KMS-11 (cell line): ENCODE measurements around the gene IL1RAPL1.

Source experiments
- H2AFZ ChIP-seq: fragments of 200-600 bp; sonication (generic); 2 replicates; pipeline ENCODE4 v1.6.1; 2016; ENCODE audit warnings: antibody characterized with exemption, mixed run types, low read depth
- H3K27ac ChIP-seq: fragments of 200-600 bp; sonication (generic); 2 replicates; pipeline ENCODE4 v1.6.1; 2016; ENCODE audit warnings: mild to moderate bottlenecking, mixed run types
- H3K27me3 ChIP-seq: fragments of 200-600 bp; sonication (generic); 2 replicates; pipeline ENCODE4 v1.6.1; 2017; ENCODE audit warnings: mild to moderate bottlenecking, low read depth, mixed run types, moderate library complexity; ENCODE audit not compliant: insufficient read depth
- H3K36me3 ChIP-seq: fragments of 200-600 bp; sonication (generic); 2 replicates; pipeline ENCODE4 v1.6.1; 2017; ENCODE audit warnings: mild to moderate bottlenecking, mixed run types; ENCODE audit not compliant: insufficient read depth
- H3K4me1 ChIP-seq: fragments of 200-600 bp; sonication (generic); 2 replicates; pipeline ENCODE4 v1.6.1; 2016; ENCODE audit warnings: mild to moderate bottlenecking, low read depth, mixed run types; ENCODE audit not compliant: poor library complexity, severe bottlenecking
- H3K4me2 ChIP-seq: fragments of 200-600 bp; sonication (generic); 2 replicates; pipeline ENCODE4 v1.7.0; 2016; ENCODE audit warnings: mild to moderate bottlenecking, mixed run types
- H3K4me3 ChIP-seq: fragments of 200-600 bp; sonication (generic); IDR thresholded peaks from 2 replicates; pipeline ENCODE4 v1.6.1; 2017; ENCODE audit warnings: low read depth, low read length, mixed read lengths; ENCODE audit not compliant: insufficient read depth
- H3K79me2 ChIP-seq: fragments of 200-600 bp; sonication (generic); 2 replicates; pipeline ENCODE4 v1.6.1; 2016; ENCODE audit warnings: low read depth, mixed run types; ENCODE audit not compliant: insufficient read depth
- H3K9ac ChIP-seq: fragments of 200-600 bp; sonication (generic); 2 replicates; pipeline ENCODE4 v1.6.1; 2016; ENCODE audit warnings: mild to moderate bottlenecking, mixed run types
- H4K20me1 ChIP-seq: fragments of 200-600 bp; sonication (generic); 2 replicates; pipeline ENCODE4 v1.6.1; 2016; ENCODE audit warnings: mild to moderate bottlenecking, mixed run types; ENCODE audit not compliant: insufficient read depth
- TF ChIP-seq, protein P1 (sequence below): fragments of 200-600 bp; sonication (generic); conservative IDR thresholded peaks from 2 replicates; pipeline ENCODE4 v1.6.1; 2017; ENCODE audit warnings: low read depth, mild to moderate bottlenecking, antibody characterized with exemption, low read length, moderate library complexity, mixed read lengths

Gene IL1RAPL1

DNA sequence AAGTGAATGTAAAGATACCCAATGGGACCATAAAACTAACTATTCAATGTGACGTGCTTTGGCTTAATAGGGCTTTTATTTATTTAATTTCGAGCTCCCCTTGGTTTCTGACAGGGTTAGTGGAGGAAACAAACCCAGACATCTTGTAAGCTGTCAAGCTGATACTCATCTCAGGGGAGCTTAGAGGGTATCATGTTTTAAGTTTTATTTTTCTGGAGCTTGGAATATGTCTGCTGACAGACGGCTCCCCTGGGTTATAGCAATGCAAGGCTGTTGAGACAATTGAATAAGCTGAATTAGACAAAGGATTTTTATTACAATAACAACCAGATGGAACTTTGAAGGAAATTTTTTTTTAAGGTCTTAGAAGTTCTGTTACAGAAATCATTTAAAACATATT lies 456.5 kb downstream of the IL1RAPL1 start:
- H3K9ac ChIP-seq = no peak overlapping the region

GRCh38 chrX:29044423-29045184 lies 457.4 kb downstream of the IL1RAPL1 start:
- Histone ChIP-seq H3K27me3 (no peaks in the 10 kb centered on the region), H3K27ac (no peak overlapping the region), H2AFZ (no peak overlapping the region), H3K36me3 (no peaks in the 10 kb centered on the region), H3K4me3 (no peak overlapping the region), H3K4me1 (no peaks in the 10 kb centered on the region), H3K79me2 (no peaks in the 10 kb centered on the region), H3K4me2 (no peak overlapping the region), H4K20me1 (no peaks in the 10 kb centered on the region), H3K9ac (no peak overlapping the region)
- TF ChIP-seq, protein P1, sequence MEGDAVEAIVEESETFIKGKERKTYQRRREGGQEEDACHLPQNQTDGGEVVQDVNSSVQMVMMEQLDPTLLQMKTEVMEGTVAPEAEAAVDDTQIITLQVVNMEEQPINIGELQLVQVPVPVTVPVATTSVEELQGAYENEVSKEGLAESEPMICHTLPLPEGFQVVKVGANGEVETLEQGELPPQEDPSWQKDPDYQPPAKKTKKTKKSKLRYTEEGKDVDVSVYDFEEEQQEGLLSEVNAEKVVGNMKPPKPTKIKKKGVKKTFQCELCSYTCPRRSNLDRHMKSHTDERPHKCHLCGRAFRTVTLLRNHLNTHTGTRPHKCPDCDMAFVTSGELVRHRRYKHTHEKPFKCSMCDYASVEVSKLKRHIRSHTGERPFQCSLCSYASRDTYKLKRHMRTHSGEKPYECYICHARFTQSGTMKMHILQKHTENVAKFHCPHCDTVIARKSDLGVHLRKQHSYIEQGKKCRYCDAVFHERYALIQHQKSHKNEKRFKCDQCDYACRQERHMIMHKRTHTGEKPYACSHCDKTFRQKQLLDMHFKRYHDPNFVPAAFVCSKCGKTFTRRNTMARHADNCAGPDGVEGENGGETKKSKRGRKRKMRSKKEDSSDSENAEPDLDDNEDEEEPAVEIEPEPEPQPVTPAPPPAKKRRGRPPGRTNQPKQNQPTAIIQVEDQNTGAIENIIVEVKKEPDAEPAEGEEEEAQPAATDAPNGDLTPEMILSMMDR = no peak

More for the DNA sequence above, 456.5 kb downstream of the IL1RAPL1 start:
- Histone ChIP-seq H3K27ac (no peak overlapping the region), H2AFZ (no peak overlapping the region), H3K4me2 (no peak overlapping the region), H4K20me1 (no peaks in the 10 kb centered on the region), H3K36me3 (no peaks in the 10 kb centered on the region), H3K27me3 (no peaks in the 10 kb centered on the region), H3K4me1 (no peaks in the 10 kb centered on the region), H3K79me2 (no peaks in the 10 kb centered on the region), H3K4me3 (no peak overlapping the region)
- TF ChIP-seq, protein P1 = no peak

DNA sequence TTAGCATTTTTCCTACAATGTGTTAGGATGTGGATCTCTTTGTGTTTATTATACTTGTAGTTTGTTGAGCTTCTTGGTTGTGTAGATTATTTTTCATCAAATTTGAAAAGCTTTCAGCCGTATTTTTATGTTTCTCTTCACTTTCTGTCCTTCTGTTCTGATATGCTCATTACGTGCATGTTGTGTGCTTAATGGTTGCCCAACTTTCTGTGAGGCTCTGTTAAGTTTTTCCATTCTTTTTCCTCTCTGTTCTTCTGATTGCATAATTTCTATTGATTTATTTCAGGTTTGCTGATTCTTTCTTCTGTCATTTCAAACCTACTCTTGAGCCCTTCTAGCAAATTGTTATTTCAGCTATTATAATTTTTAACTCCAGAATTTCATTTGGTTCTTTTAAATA lies 478.2 kb downstream of the IL1RAPL1 start:
- Histone ChIP-seq H3K79me2 (no peaks in the 10 kb centered on the region), H3K4me3 (no peak overlapping the region), H3K27me3 (no peaks in the 10 kb centered on the region), H4K20me1 (no peaks in the 10 kb centered on the region), H3K4me1 (no peaks in the 10 kb centered on the region), H2AFZ (no peak overlapping the region), H3K9ac (no peak overlapping the region), H3K36me3 (no peaks in the 10 kb centered on the region), H3K27ac (no peak overlapping the region), H3K4me2 (no peak overlapping the region)
- TF ChIP-seq, protein P1 = no peak

DNA sequence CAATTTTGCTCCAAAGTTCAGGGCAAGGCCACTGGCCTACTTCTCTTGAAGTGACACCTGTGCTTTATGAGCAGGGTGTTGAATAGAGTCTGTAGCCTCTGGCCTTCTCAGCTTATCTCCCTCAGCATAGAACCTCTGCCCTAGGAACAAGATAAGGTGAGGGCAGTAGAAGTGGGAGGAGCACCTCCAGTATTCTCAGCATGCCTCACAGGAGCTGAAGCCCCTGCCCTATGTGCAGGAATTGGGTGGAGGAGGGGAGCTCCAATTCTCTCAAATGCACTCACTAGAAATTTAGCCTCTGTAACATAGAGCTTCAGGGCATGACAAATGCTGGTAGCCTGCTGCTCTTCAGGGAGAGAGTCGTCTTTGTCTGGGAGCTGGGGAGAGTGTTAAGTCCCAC lies 479.3 kb downstream of the IL1RAPL1 start:
- Histone ChIP-seq H3K4me2 (no peak overlapping the region), H4K20me1 (no peaks in the 10 kb centered on the region), H3K79me2 (no peaks in the 10 kb centered on the region), H3K4me1 (no peaks in the 10 kb centered on the region), H3K4me3 (no peak overlapping the region), H3K9ac (no peak overlapping the region), H3K27me3 (no peaks in the 10 kb centered on the region), H3K36me3 (no peaks in the 10 kb centered on the region), H2AFZ (no peak overlapping the region), H3K27ac (no peak overlapping the region)
- TF ChIP-seq, protein P1 = no peak
